SHP77 treated with DMSO at 0.1 percent for 48 hours (cell line): ENCODE results near the gene RPLP2.

Experiments
- DNase-seq: peaks from one replicate; lab custom pipeline; 2025; lab: John Stamatoyannopoulos, UW

RPLP2 gene

GRCh38 chr11:803770-804598 is 5.8 kb upstream of the RPLP2 start:
- no peak for DNase-seq

GRCh38 chr11:804599-804964 is 5.2 kb upstream of the RPLP2 start:
- DNase-seq: no peak

GRCh38 chr11:808427-809286 is 1.1 kb upstream of the RPLP2 start:
- no peak for DNase-seq

- no peak for DNase-seq
Observed at GRCh38 chr11:810040-810567, 337 bp downstream of the RPLP2 start.

GRCh38 chr11:811446-812245 is 1.9 kb downstream of the RPLP2 start:
- no peak for DNase-seq

GRCh38 chr11:812390-812789 is 2.6 kb downstream of the RPLP2 start:
- no peak for DNase-seq

GRCh38 chr11:813072-813455 is 3.3 kb downstream of the RPLP2 start:
- DNase-seq: no peak

GRCh38 chr11:813456-814096 is 3.8 kb downstream of the RPLP2 start:
- DNase-seq: no peak

- no peak for DNase-seq
Observed at GRCh38 chr11:815675-816432, 6.1 kb downstream of the RPLP2 start.

- DNase-seq: no peak
Observed at GRCh38 chr11:816433-816779, 6.6 kb downstream of the RPLP2 start.

GRCh38 chr11:818396-819128 is 8.8 kb downstream of the RPLP2 start, which contains the start of gene PNPLA2:
TSS of gene PNPLA2 (plus strand) at chr11:818914. CDS start at chr11:819719, 805 bp downstream.
- DNase-seq: no peak

- no peak for DNase-seq
Observed at GRCh38 chr11:819129-819931, 9.6 kb downstream of the RPLP2 start.

GRCh38 chr11:819943-820649 is 10.3 kb downstream of the RPLP2 start:
- peak; percentile 17 for DNase-seq

GRCh38 chr11:820655-821511 is 11.1 kb downstream of the RPLP2 start:
- DNase-seq: no peak

GRCh38 chr11:821512-822371 is 12.0 kb downstream of the RPLP2 start:
- no peak for DNase-seq

GRCh38 chr11:823441-824291 is 13.9 kb downstream of the RPLP2 start:
- no peak for DNase-seq
